Hepatocyte (in vitro differentiated cells): ENCODE results near the gene MUC5AC. TPM values are rescaled to one million over a fixed set of nuclear protein-coding genes. Genes with fewer than 3 reads are reported as not detected.

Experiments
- DNase-seq: peaks from one replicate; pipeline ENCODE4 v3.0.0-alpha.2; 2016; ENCODE audit warnings: low spot score
- H2AFZ ChIP-seq: fragments of 200-600 bp; sonication (generic); 2 replicates; pipeline ENCODE4 v1.6.0; 2016; ENCODE audit warnings: antibody characterized with exemption, mild to moderate bottlenecking
- H3K27ac ChIP-seq: fragments of 200-600 bp; sonication (generic); 2 replicates; pipeline ENCODE4 v1.5.1; 2016; ENCODE audit warnings: mild to moderate bottlenecking
- H3K27me3 ChIP-seq: fragments of 200-600 bp; sonication (generic); 2 replicates; pipeline ENCODE4 v1.6.1; 2016
- H3K36me3 ChIP-seq: fragments of 200-600 bp; sonication (generic); replicated peaks from 2 replicates; pipeline ENCODE4 v1.5.1; 2016; ENCODE audit warnings: low read depth; ENCODE audit not compliant: insufficient read depth
- H3K4me1 ChIP-seq: fragments of 200-600 bp; sonication (generic); 2 replicates; pipeline ENCODE4 v1.5.1; 2016; ENCODE audit warnings: mild to moderate bottlenecking, moderate library complexity; ENCODE audit not compliant: insufficient read depth
- H3K4me2 ChIP-seq: fragments of 200-600 bp; sonication (generic); 2 replicates; pipeline ENCODE4 v1.6.0; 2016
- H3K4me3 ChIP-seq: fragments of 200-600 bp; sonication (generic); 2 replicates; pipeline ENCODE4 v1.5.1; 2016; ENCODE audit warnings: mild to moderate bottlenecking
- H3K79me2 ChIP-seq: fragments of 200-600 bp; sonication (generic); 2 replicates; pipeline ENCODE4 v1.6.0; 2017; ENCODE audit warnings: mild to moderate bottlenecking
- H3K9me2 ChIP-seq: fragments of 200-600 bp; sonication (generic); replicated peaks from 2 replicates; pipeline ENCODE4 v1.6.0; 2017; ENCODE audit warnings: mild to moderate bottlenecking; ENCODE audit not compliant: insufficient read depth
- H3K9me3 ChIP-seq: fragments of 200-600 bp; sonication (generic); 2 replicates; pipeline ENCODE4 v1.5.1; 2016; ENCODE audit warnings: low read depth, mild to moderate bottlenecking
- H4K20me1 ChIP-seq: fragments of 200-600 bp; sonication (generic); 2 replicates; pipeline ENCODE4 v1.6.0; 2016; ENCODE audit warnings: mild to moderate bottlenecking; ENCODE audit not compliant: insufficient read depth, poor library complexity, severe bottlenecking
- CTCF ChIP-seq: fragments of 200-600 bp; sonication (generic); IDR thresholded peaks from 2 replicates; pipeline ENCODE4 v1.5.1; 2016; ENCODE audit warnings: antibody characterized with exemption, mild to moderate bottlenecking; ENCODE audit not compliant: poor library complexity
- EZH2 ChIP-seq: fragments of 200-600 bp; sonication (generic); IDR thresholded peaks from 2 replicates; pipeline ENCODE4 v1.6.1; 2016; ENCODE audit warnings: antibody characterized with exemption, mild to moderate bottlenecking, borderline replicate concordance
- EZH2phosphoT487 ChIP-seq: fragments of 200-600 bp; sonication (generic); IDR thresholded peaks from one replicate; pipeline ENCODE4 v1.6.1; 2018; ENCODE audit warnings: antibody characterized with exemption, mild to moderate bottlenecking, low read depth, moderate library complexity; ENCODE audit not compliant: unreplicated experiment, severe bottlenecking
- WGBS: methylation state at CpG from one replicate; pipeline ENCODE4 v1.1.6; 2016; ENCODE audit warnings: low lambda C conversion rate; ENCODE audit errors: missing lambda C conversion rate; 5-methylcytosine and 5-hydroxymethylcytosine counted together
- polyA plus RNA-seq: library from polyadenylated mRNA; unstranded; fragments of >200 nt; fragmentation: Nextera tagmentation; extraction: Ambion mirVana; gene quantifications from 2 replicates; pipeline ENCODE4 v1.2.1, GENCODE V29; 2016
- total RNA-seq: library from RNA; depleted of rRNA; stranded (reverse); fragments of >200 nt; gene quantifications from 2 replicates; pipeline ENCODE4 v1.2.3, GENCODE V29; 2014

Gene MUC5AC
- total and polyA plus RNA-seq, 2 experiments from 2014 or later = 0.07 to 0.08 TPM

DNA sequence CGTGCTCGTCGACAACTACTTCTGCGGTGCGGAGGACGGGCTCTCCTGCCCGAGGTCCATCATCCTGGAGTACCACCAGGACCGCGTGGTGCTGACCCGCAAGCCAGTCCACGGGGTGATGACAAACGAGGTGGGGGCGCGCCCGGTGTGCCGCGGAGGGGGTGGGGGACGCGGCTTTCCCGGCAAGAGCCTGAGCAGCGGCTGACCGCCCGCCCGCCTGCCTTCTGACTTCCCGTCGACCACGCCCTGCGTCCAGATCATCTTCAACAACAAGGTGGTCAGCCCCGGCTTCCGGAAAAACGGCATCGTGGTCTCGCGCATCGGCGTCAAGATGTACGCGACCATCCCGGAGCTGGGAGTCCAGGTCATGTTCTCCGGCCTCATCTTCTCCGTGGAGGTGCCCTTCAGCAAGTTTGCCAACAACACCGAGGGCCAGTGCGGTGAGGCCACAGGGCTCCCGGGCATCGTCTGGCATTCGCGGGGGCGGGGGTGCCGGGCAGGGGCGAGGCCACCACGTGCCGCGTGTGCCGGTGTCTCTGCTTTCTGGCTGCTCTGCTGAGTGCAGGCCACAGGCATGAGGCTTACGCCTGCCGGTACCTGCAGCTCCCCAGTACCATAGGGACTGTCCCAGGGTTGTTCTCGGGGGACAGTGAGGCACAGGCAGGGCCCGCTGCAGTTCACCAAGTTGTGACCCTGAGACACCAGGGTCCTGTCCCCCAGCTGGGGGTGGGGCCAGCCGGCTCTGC, 36.7 kb downstream of the MUC5AC start:
- DNase-seq = no peak
- no peaks in the 10 kb centered on the region for H3K4me1 ChIP-seq
- H3K27ac ChIP-seq = no peak overlapping the region
- no peak overlapping the region for H3K4me2 ChIP-seq
- no peaks in the 10 kb centered on the region for H4K20me1 ChIP-seq
- H3K4me3 ChIP-seq = no peak overlapping the region
- no peaks in the 10 kb centered on the region for H3K36me3 ChIP-seq
- H3K9me2 ChIP-seq = no peaks in the 10 kb centered on the region
- WGBS = 98% methylated on average over 48 of the region's 59 CpGs
- H3K79me2 ChIP-seq = no peaks in the 10 kb centered on the region
- TF ChIP-seq EZH2 (no peak), EZH2phosphoT487 (no peak), CTCF (no peak)
- no peak overlapping the region for H2AFZ ChIP-seq
- no peaks in the 10 kb centered on the region for H3K9me3 ChIP-seq
- H3K27me3 ChIP-seq = no peaks in the 10 kb centered on the region

DNA sequence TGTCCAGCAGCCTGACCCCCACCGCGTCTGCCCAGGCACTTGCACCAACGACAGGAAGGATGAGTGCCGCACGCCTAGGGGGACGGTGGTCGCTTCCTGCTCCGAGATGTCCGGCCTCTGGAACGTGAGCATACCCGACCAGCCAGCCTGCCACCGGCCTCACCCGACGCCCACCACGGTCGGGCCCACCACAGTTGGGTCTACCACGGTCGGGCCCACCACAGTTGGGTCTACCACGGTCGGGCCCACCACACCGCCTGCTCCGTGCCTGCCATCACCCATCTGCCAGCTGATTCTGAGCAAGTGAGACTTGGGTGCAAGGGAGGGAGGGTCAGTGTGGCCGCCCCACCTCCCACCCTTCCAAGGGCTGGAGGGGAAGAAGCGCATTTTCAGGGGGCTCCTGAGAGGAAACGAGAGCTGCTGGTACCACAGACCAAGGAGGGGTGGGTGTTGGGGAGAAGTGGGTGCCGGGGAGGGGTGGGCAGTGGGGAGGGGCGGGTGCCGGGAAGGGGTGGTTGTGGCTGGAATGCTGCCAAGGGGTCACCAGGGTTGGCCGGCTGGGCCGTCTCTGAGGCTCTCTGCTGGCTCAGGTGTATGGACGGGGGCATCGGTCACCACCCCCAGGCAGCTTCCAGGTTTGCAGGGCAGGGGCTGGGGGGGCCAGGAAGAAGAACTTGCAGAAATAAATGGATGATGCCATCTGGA, 37.4 kb downstream of the MUC5AC start:
- H3K79me2 ChIP-seq = no peaks in the 10 kb centered on the region
- DNase-seq = no peak
- 93% methylated on average over 28 of the region's 32 CpGs for WGBS
- no peak overlapping the region for H3K4me3 ChIP-seq
- no peak overlapping the region for H2AFZ ChIP-seq
- TF ChIP-seq EZH2phosphoT487 (no peak), EZH2 (no peak), CTCF (no peak)
- H3K9me3 ChIP-seq = no peaks in the 10 kb centered on the region
- H3K4me2 ChIP-seq = no peak overlapping the region
- no peaks in the 10 kb centered on the region for H3K9me2 ChIP-seq
- no peaks in the 10 kb centered on the region for H3K27me3 ChIP-seq
- no peaks in the 10 kb centered on the region for H4K20me1 ChIP-seq
- no peaks in the 10 kb centered on the region for H3K4me1 ChIP-seq
- H3K27ac ChIP-seq = no peak overlapping the region
- H3K36me3 ChIP-seq = no peaks in the 10 kb centered on the region

- H3K36me3 ChIP-seq = no peaks in the 10 kb centered on the region
- TF ChIP-seq CTCF (no peak), EZH2phosphoT487 (no peak), EZH2 (no peak)
- WGBS = 94% methylated on average over 34 of the region's 41 CpGs
Observed at GRCh38 chr11:1195682-1196515, 38.1 kb downstream of the MUC5AC start.

More at GRCh38 chr11:1195682-1196515, 38.1 kb downstream of the MUC5AC start:
- H3K4me2 ChIP-seq = no peak overlapping the region
- no peaks in the 10 kb centered on the region for H3K9me2 ChIP-seq
- no peaks in the 10 kb centered on the region for H3K79me2 ChIP-seq
- H3K9me3 ChIP-seq = no peaks in the 10 kb centered on the region
- H3K27me3 ChIP-seq = no peaks in the 10 kb centered on the region
- H3K4me1 ChIP-seq = no peaks in the 10 kb centered on the region
- no peak overlapping the region for H3K4me3 ChIP-seq
- H3K27ac ChIP-seq = no peak overlapping the region
- no peaks in the 10 kb centered on the region for H4K20me1 ChIP-seq
- no peak for DNase-seq
- no peak overlapping the region for H2AFZ ChIP-seq
